Adipocyte (in vitro differentiated cells): ENCODE results near the gene FIGN.

Experiments
- DNase-seq: peaks from one replicate; pipeline ENCODE4 v3.0.0-alpha.2; 2015; ENCODE audit warnings: low read depth
- H3K27me3 ChIP-seq: replicated peaks from 2 replicates; pipeline ENCODE4 v1.7.0; 2013; ENCODE audit warnings: mild to moderate bottlenecking, low read length, moderate library complexity; ENCODE audit not compliant: control insufficient read depth, insufficient read depth
- H3K36me3 ChIP-seq: 2 replicates; pipeline ENCODE4 v1.7.0; 2013; ENCODE audit warnings: low read length, mild to moderate bottlenecking, moderate library complexity; ENCODE audit not compliant: control insufficient read depth, insufficient read depth, severe bottlenecking
- H3K4me1 ChIP-seq: 2 replicates; pipeline ENCODE4 v1.7.0; 2013; ENCODE audit warnings: mild to moderate bottlenecking, low read length, moderate library complexity; ENCODE audit not compliant: control insufficient read depth, insufficient read depth
- H3K4me3 ChIP-seq: 2 replicates; pipeline ENCODE4 v1.7.0; 2013; ENCODE audit warnings: mild to moderate bottlenecking, low read length, moderate library complexity
- H3K9ac ChIP-seq: 2 replicates; pipeline ENCODE4 v1.7.0; 2013; ENCODE audit warnings: mild to moderate bottlenecking, low read length, moderate library complexity
- H3K9me3 ChIP-seq: 2 replicates; pipeline ENCODE4 v1.7.0; 2013; ENCODE audit warnings: mild to moderate bottlenecking, low read length, moderate library complexity; ENCODE audit not compliant: control insufficient read depth

The FIGN gene

GRCh38 chr2:163591461-163591860 lies 144.3 kb downstream of the FIGN start:
- no peak for DNase-seq
- Histone ChIP-seq H3K4me3 (no peak overlapping the region), H3K4me1 (peaks cover 14% of the 10 kb centered on the region), H3K36me3 (no peaks in the 10 kb centered on the region), H3K9ac (no peak overlapping the region), H3K9me3 (no peaks in the 10 kb centered on the region), H3K27me3 (no peaks in the 10 kb centered on the region)

- Histone ChIP-seq H3K4me3 (no peak overlapping the region), H3K36me3 (no peaks in the 10 kb centered on the region), H3K9me3 (no peaks in the 10 kb centered on the region), H3K27me3 (no peaks in the 10 kb centered on the region), H3K9ac (no peak overlapping the region), H3K4me1 (no peaks in the 10 kb centered on the region)
- DNase-seq: no peak
These were observed 155.1 kb downstream of the FIGN start for GRCh38 chr2:163580757-163581156.

GRCh38 chr2:163574309-163574708 lies 161.5 kb downstream of the FIGN start:
- H3K36me3 ChIP-seq: no peaks in the 10 kb centered on the region
- H3K4me1 ChIP-seq: no peaks in the 10 kb centered on the region
- no peak overlapping the region for H3K4me3 ChIP-seq
- no peaks in the 10 kb centered on the region for H3K9me3 ChIP-seq
- no peak for DNase-seq
- no peaks in the 10 kb centered on the region for H3K27me3 ChIP-seq
- no peak overlapping the region for H3K9ac ChIP-seq

- no peaks in the 10 kb centered on the region for H3K36me3 ChIP-seq
- H3K9ac ChIP-seq: no peak overlapping the region
- no peaks in the 10 kb centered on the region for H3K4me1 ChIP-seq
- no peaks in the 10 kb centered on the region for H3K9me3 ChIP-seq
- peak; percentile 8 for DNase-seq
- no peak overlapping the region for H3K4me3 ChIP-seq
- H3K27me3 ChIP-seq: no peaks in the 10 kb centered on the region
These were observed 162.2 kb downstream of the FIGN start for GRCh38 chr2:163573652-163574051.

- Histone ChIP-seq H3K9me3 (no peaks in the 10 kb centered on the region), H3K4me1 (no peaks in the 10 kb centered on the region), H3K4me3 (no peak overlapping the region), H3K36me3 (no peaks in the 10 kb centered on the region), H3K9ac (no peak overlapping the region), H3K27me3 (no peaks in the 10 kb centered on the region)
- no peak for DNase-seq
These were observed 163.0 kb downstream of the FIGN start for GRCh38 chr2:163572850-163573249.

- no peak overlapping the region for H3K4me3 ChIP-seq
- no peaks in the 10 kb centered on the region for H3K27me3 ChIP-seq
- H3K9me3 ChIP-seq: no peaks in the 10 kb centered on the region
- no peaks in the 10 kb centered on the region for H3K4me1 ChIP-seq
- DNase-seq: no peak
- no peak overlapping the region for H3K9ac ChIP-seq
- H3K36me3 ChIP-seq: no peaks in the 10 kb centered on the region
These were observed 164.2 kb downstream of the FIGN start for GRCh38 chr2:163571423-163572102.

GRCh38 chr2:163570391-163570790 lies 165.4 kb downstream of the FIGN start:
- Histone ChIP-seq H3K9ac (no peak overlapping the region), H3K4me3 (no peak overlapping the region), H3K4me1 (no peaks in the 10 kb centered on the region), H3K36me3 (no peaks in the 10 kb centered on the region), H3K27me3 (no peaks in the 10 kb centered on the region), H3K9me3 (no peaks in the 10 kb centered on the region)
- no peak for DNase-seq

GRCh38 chr2:163565192-163565591 lies 170.6 kb downstream of the FIGN start:
- H3K9ac ChIP-seq: no peak overlapping the region
- no peak for DNase-seq
- no peaks in the 10 kb centered on the region for H3K9me3 ChIP-seq
- H3K4me3 ChIP-seq: no peak overlapping the region
- no peaks in the 10 kb centered on the region for H3K4me1 ChIP-seq
- H3K36me3 ChIP-seq: no peaks in the 10 kb centered on the region
- H3K27me3 ChIP-seq: no peaks in the 10 kb centered on the region

- no peaks in the 10 kb centered on the region for H3K4me1 ChIP-seq
- no peaks in the 10 kb centered on the region for H3K9me3 ChIP-seq
- DNase-seq: no peak
- no peaks in the 10 kb centered on the region for H3K36me3 ChIP-seq
- H3K9ac ChIP-seq: no peak overlapping the region
- no peaks in the 10 kb centered on the region for H3K27me3 ChIP-seq
- no peak overlapping the region for H3K4me3 ChIP-seq
These were observed 171.6 kb downstream of the FIGN start for GRCh38 chr2:163564236-163564635.

GRCh38 chr2:163563336-163563735 lies 172.5 kb downstream of the FIGN start:
- no peak for DNase-seq
- no peaks in the 10 kb centered on the region for H3K36me3 ChIP-seq
- no peaks in the 10 kb centered on the region for H3K9me3 ChIP-seq
- H3K27me3 ChIP-seq: no peaks in the 10 kb centered on the region
- H3K4me3 ChIP-seq: no peak overlapping the region
- no peaks in the 10 kb centered on the region for H3K4me1 ChIP-seq
- H3K9ac ChIP-seq: no peak overlapping the region

- H3K9me3 ChIP-seq: no peaks in the 10 kb centered on the region
- H3K36me3 ChIP-seq: no peaks in the 10 kb centered on the region
- H3K4me3 ChIP-seq: no peak overlapping the region
- no peaks in the 10 kb centered on the region for H3K4me1 ChIP-seq
- H3K27me3 ChIP-seq: no peaks in the 10 kb centered on the region
- DNase-seq: no peak
- H3K9ac ChIP-seq: no peak overlapping the region
These were observed 177.4 kb downstream of the FIGN start for GRCh38 chr2:163558251-163559021.
